Pulmonary artery endothelial cell (primary cell): ENCODE measurements around the gene EBPL. TPM values are rescaled to one million over a fixed set of nuclear protein-coding genes. Genes with fewer than 3 reads are reported as not detected.
"Not testable (repeated sequence)": the region's sequence is repeated elsewhere in the genome, so short reads cannot be mapped to it uniquely, and the experiment has no call there.

Experiments
- DNase-seq: peaks from one replicate; pipeline ENCODE4 v3.0.0-alpha.2; 2011; ENCODE audit warnings: low read depth, low spot score
- total RNA-seq: library from RNA; depleted of rRNA; stranded (reverse); fragments of >200 nt; gene quantifications from 2 replicates; pipeline ENCODE4 v1.2.3, GENCODE V29; 2014

Gene EBPL
- 101 and 143 TPM in 2 replicates for total RNA-seq

DNA sequence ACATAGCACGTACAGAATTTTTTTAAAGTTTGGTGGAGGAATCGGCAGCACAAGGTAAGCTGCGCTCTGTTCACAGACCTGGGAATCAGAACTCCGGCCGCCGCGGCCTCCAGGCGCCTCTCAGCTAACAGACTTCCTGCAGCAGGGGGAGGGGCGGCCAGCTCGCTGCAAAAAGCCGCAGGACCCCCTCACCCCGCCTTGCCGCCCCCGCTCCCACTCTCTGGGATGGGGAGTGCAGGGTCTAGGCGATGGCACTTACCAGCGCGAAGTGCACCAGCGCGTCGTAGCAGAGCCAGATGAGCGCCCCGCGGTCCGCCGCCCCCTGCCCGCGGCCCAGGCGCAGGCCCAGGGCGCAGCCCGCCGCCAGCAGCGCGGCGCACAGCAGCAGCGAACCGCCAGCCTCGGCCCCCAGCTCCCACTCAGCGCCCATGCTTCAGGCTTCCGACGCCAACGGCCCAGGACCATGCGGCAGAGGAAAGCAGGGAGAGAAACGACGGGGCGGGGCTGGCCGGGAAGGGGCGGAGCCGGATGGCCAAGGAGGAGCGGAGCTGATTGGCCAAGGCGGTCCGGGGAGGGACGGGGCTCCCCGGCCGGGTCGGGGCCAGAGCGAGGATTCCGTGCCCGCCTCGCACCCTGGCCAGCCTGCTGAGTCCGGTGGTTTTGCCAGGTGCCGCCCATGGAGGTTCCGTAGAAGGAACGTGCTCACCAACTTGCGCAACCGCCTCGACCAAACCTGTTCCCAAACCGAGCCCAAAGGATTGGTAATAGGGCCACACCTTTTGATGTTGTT is at the start of gene EBPL:
EBPL (minus strand) TSS at position 492 of the 790 bp plus-strand sequence; CDS start at position 430, 62 bp downstream.
- peak; percentile 55 for DNase-seq

DNA sequence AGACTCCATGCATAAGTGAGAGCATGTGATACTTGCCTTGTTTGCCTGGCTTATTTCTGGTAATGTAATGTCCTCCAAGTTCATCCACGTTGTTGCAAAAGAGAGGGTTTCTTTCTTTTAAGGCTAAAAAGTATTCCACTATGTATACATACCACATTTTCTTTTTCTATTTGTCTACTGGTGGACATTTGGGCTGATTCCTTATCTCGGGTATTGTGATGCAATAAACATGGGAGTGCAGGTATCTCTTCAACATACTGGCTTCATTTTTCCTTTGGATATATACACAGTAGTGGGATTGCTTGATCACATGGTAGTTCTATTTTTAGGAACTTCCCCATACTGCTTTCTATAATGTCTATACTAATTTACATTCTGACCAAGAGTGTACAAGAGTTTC is 49.6 kb upstream of the EBPL start:
- DNase-seq, result no peak

DNA sequence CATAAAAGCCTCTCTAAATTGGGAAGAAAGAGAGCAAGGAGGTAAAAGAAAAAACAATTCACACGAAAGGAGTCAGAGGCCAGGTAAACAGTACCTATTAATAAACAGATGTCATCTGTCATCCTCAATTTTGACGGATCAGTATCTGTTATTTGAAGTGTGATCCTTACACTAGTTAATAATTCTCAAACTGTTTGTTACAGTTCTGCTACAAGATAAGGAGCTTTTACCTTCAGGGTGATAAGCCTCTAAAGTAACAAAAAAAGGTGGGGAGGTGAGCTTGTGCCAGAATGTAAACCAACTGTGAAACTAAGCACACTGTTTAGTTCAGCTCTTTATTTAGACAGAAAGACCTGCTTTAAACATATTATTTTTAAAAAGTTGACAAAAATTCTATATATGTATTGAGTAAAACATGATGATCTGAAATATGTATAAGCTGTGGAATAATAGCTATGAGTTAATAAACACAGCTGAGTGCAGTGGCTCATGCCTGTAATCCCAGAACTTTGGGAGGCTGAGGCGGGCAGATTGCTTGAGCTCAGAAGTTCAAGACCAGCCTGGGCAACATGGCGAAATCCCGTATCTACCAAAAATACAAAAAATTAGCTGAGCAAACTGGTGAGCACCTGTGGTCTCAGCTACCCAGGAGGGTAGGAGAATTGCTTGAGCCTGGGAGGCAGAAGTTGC is 48.4 kb upstream of the EBPL start:
- no peak for DNase-seq

DNA sequence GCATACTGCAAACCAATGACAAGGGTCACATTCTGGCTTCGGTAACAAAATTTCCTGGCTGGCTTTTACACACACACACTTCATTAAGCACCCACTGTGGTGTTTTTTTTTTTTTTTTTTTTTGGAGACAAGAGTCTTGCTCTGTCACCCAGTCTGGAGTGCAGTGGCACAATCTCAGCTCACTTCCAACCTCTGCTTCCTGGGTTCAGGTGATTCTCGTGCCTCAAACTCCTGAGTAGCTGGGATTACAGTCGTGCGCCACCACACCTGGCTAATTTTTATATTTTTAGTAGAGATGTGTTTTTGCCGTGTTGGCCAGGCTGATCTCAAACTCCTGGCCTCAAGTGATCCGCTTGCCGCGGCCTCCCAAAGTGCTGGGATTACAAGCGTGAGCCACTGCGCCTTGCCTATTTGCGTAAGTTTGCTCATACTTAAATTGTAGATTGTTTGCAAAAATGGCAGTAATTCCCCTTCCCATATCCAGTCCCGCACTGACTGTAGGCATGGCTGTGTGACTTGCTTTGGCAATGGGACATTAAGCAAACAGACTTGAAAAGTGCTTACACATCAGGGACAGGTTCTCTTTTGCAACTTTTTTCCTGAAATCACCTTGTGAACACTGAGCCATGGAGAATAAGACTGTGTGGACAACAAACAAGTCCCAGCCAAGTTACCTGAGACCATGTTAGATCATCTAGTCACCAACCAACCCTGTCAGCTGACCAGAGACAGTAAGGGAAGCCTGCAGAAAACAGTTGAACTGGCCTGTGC is 42.1 kb upstream of the EBPL start:
- DNase-seq, result no peak

- DNase-seq, result no peak
Observed at GRCh38 chr13:49731766-49732165, 40.5 kb upstream of the EBPL start.

- DNase-seq, result no peak
Observed at GRCh38 chr13:49716615-49717014, 25.3 kb upstream of the EBPL start.

DNA sequence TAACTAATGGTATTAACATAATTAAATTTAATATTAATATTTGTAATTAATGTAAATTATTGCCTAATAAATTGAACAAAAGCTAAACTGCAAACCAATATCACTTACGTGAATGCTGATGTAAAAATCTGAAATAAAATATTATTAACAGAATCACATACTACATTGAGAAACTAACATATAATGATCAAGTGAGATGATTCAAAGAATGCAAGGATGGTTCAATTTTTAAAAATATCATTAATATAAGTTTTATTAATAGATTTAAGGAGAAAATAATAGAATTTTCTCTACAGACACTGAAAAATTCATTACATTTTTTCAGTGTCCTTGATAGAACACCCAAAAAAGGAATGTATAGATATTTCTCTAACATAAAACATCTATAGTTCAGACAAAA is 23.5 kb upstream of the EBPL start:
- DNase-seq, result no peak

- DNase-seq, result no peak
Observed at GRCh38 chr13:49711218-49711863, 20.1 kb upstream of the EBPL start.

GRCh38 chr13:49704264-49704663 is 13.0 kb upstream of the EBPL start:
- not testable (repeated sequence) for DNase-seq

DNA sequence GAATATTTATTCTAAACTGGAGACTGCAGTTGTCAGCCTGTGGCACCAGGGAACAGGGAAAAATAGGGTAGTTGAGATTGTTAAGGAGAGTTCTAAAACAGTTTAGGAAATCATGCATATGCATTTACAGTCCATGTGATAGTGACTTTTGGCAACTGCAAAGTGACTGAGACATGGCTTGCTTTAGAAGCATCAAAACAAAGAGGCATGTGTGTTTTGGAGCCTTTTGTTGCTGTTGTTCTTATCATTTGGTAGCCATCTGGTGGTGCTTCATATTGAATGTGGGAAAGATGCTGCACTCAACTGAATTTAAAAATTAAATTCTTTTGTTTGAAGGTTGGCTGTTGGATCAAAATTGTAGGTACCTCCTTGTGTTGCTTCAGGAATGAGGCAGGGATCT is 10.2 kb upstream of the EBPL start:
- no peak for DNase-seq

DNA sequence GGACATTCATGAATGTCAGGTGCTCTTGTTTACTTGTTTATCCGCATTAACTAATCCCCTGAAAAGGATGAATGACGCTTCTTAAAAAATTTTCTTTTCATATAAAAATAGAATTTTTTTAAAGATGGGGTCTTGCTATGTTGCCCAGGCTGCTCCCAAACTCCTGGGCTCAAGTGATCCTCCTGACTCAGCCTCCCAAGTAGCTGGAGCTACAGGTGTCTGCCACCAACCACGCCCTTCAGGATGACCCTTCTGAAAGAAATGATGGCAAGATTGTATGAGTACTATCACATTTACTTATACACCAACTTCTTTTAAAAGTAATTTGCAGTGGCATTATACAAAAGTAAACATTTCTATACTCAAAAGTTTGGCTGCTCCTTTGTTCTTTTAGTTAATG is 6.2 kb upstream of the EBPL start:
- DNase-seq, result no peak

DNA sequence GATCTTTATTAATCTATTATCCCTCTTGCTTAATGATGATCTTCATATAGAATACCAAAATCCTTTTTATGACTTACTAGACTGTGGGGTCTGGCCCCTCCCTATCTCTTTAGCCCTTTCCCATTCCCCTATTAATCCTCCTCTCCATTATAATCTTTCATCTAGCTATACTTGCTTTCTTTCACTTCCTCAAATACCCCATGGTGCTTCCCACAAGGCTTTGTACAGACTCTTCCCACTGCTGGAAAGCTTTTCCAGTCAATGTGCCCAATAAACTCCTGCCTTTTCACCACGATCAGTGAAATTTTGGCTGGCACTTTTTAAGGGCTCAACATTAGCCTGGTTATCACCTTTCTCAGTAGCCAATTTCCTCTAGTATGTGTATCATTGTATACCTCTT is 3.2 kb upstream of the EBPL start:
- no peak for DNase-seq

DNA sequence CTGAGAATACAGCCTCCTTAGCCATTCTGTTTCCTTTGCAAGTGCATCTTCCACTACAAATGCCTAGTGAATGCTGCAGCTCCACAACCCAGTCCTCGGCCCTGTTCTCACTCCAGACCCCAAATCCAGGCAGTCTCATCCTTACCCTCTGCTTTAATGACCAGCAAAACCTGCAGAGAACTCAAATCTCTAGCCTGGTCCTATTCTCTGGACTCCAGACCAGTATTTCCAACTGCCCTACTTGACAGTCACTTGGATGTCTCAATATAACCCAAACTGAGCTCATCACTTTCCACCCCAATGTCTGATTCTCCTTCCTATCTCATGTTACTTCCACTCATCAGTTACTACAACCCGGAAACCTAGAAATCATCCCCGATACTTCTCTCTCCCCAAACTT is 2.6 kb upstream of the EBPL start:
- DNase-seq, result no peak

DNA sequence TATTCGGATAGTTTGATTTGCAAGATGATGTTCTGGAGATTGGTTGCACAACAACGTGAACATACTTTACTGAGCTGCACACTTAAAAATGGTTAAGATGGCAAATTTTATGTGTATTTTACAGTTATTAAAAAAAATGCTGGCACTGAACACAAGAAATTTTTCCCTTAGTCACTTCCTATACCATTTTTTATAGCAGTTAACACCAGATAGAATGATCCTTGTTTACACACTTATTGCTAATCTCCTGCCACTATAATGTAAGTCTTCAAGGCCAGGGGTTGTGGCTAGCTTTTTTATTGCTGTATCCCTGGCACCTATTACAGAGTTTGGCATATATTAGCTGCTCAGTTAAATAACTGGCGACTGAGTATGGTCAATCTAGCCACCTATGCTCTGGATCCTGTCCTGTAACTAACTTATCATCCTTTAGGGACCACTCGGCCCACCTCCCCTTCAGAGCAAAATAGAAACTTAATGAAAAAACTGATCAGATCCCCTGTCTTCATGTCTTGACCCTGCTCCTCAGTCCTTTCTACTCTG is 2.0 kb upstream of the EBPL start:
- DNase-seq, result no peak

DNA sequence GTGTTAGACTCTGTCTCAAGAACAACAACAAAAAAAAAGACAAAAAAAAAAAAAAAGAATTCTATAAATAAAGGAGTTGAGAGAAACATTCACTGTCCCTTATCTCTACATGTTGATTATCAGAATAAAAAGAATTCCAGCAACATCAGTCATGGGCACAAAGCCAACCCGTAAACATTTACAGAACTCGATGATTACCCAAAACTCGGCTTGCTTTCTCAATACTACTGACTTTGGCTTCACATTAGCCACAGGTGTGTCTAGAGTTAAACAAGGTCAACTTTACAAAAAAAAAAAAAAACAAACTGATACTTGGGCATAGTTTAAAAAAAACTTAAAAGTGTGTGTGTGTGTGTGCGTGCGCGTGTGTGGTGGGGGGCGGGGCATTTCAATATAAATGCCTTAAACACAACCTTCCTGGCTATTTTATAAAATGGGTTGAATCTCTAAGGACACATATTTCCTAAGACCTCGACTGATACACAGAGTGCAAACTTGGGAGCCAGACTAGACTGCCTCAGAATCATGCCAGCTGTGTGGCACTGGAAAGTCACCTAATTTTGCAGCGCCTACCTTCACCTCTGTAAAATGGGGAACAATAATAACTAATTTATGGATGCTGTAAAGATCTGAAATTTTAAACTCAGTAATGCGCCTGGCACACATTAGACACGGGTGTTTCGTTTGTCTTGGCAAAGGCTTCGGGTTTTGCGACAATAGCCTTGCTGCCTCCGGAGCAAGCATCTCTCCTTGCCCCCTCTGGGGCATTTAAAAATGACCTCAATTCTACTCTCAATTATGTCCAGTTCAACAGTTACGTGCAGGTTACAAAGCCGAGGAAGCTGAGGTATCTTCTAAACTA is 922 bp downstream of the EBPL start:
- DNase-seq, result no peak

GRCh38 chr13:49683489-49683888 is 7.8 kb downstream of the EBPL start:
- DNase-seq, result no peak

GRCh38 chr13:49681842-49682435 is 9.3 kb downstream of the EBPL start:
- DNase-seq, result no peak

DNA sequence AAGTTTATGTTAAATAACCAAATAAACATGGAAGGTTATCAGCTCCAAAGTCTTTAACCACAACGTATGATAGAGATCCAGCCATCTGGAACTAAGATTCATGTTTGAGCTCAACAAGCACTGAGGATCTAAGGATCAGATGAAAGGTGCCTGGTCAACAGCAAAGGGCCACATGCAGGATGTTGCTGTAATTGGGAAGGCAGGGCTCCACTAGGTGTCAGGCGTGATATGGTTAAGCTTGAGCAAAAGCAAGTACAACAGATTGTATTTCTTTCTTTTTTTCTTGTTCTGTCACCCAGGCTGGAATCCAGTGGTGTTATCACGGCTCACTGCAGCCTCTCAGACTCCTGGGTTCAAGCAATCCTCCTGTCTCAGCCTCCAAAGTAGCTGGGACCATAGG is 12.0 kb downstream of the EBPL start:
- DNase-seq, result no peak

GRCh38 chr13:49678191-49678914 is 12.9 kb downstream of the EBPL start:
- DNase-seq, result no peak
